Psoas muscle (tissue), 8 donors: ENCODE data around the gene PRICKLE3. TPM values are rescaled to one million over a fixed set of nuclear protein-coding genes. Genes with fewer than 3 reads are reported as not detected.
"Not testable (repeated sequence)": the region's sequence is repeated elsewhere in the genome, so short reads cannot be mapped to it uniquely, and the experiment has no call there.

Experiments used
- ATAC-seq, 4 donors: fragments of 200-7000 bp; cut with Tn5 transposase; one replicate each; pipeline ENCODE4 v1.9.1; 2020; ENCODE audit warnings: moderate library complexity in 3 of 4, mild to moderate bottlenecking in 2 of 4
- DNase-seq, 2 donors: peaks; one replicate each; pipeline ENCODE4 v3.0.0-alpha.2; 2020
- H3K27ac ChIP-seq: fragments of 200-600 bp; one replicate; pipeline ENCODE4 v1.8.0; 2022
- H3K27me3 ChIP-seq, 3 donors: fragments of 200-600 bp in 1 of 3; one replicate each; pipeline versions ENCODE4 v1.6.1 to v1.8.0; 2013 to 2022; ENCODE audit warnings: low read length in 2 of 3, mild to moderate bottlenecking in 2 of 3, moderate library complexity in 1 of 3; ENCODE audit not compliant: insufficient read depth in 3 of 3
- H3K36me3 ChIP-seq, 2 donors: fragments of 200-600 bp in 1 of 2; one replicate each; pipeline versions ENCODE4 v1.6.1 to v1.8.0; 2013 to 2022; ENCODE audit warnings: low read depth in 1 of 2, mild to moderate bottlenecking in 1 of 2, moderate library complexity in 1 of 2; ENCODE audit not compliant: insufficient read depth in 1 of 2
- H3K4me1 ChIP-seq: fragments of 200-600 bp; one replicate; pipeline ENCODE4 v1.8.0; 2022
- H3K4me3 ChIP-seq: fragments of 200-600 bp; one replicate; pipeline ENCODE4 v1.8.0; 2022; ENCODE audit warnings: mild to moderate bottlenecking
- H3K9me3 ChIP-seq: fragments of 200-600 bp; one replicate; pipeline ENCODE4 v1.8.0; 2022
- WGBS, 3 donors: extraction: QIAGEN DNeasy Blood & Tissue Kit; methylation state at CpG; one replicate each; pipeline versions ENCODE4 v1.1.6 to v1.1.7; 2013; 5-methylcytosine and 5-hydroxymethylcytosine counted together
- intact Hi-C, 2 donors: fragments of 100-400 bp; cut with DNase I; formaldehyde crosslinking; loops; one replicate each; pipeline versions ENCODE4 v1.11.0 to v1.14.2; 2022
- polyA plus RNA-seq, 3 donors: library from polyadenylated mRNA; stranded (reverse); fragments of 200-250 nt; gene quantifications; one replicate each; pipeline ENCODE4 v1.2.3, GENCODE V29; 2013
- total RNA-seq, 4 donors: library from RNA; stranded (reverse); fragmentation: NEBNext Ultra II Directional in 2 of 4; extraction: Animal tissue kit (Norgen Biotek cat#: 25700) in 2 of 4; gene quantifications; one replicate each; pipeline versions ENCODE4 v1.2.1 to v1.2.4, GENCODE V29; 2021 to 2023
- TF ChIP-seq, protein P1 (sequence below): fragments of 200-600 bp; IDR thresholded peaks from one replicate; pipeline ENCODE4 v1.8.0; 2022; ENCODE audit warnings: antibody characterized with exemption
- donor health status: healthy with polysubstance abuse.
- donor health status: DM: no; HTN: no; CAD: no; lungs with moderate emphysema.
- donor health status: Bipolar disorder and iron deficiency.
- donor health status: healthy.
- donor health status: DM: yes; HTN: yes; CAD: no.
- donor health status: DM: no; HTN: no; CAD: no.
- donor health status: DM: no; HTN: no; CAD: no.
- donor health status: DM: yes; HTN: yes; CAD: no.

PRICKLE3 gene
- total and polyA plus RNA-seq, 7 donors, result 7.5 to 23.6 (median 17.5) TPM

DNA sequence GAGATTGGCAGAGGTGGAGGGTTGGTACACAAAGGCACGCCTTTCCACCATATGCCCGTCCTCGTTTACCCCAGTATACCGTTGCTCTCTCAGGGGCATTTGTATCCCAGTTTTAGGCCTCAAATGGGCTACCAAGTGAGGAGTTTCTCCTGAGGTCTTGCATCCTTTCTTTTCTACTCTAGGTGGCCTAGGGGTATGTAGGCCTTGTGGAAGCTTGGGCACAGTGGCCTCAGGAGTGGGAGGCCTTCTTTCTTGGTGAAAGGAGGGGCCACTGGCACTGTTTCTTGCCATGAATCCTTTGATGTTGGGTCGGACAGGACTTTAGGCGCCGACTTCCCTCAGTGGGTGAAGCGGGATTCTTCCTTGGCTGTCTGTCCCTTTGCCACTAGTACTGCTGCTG is 38.9 kb downstream of the PRICKLE3 start:
- DNase-seq (no peak), ATAC-seq (no peak)
- intact Hi-C loops, result no loop called here
- no peaks in the 10 kb centered on the region for H3K36me3 ChIP-seq
- 83 to 95% (median 94%) methylated on average over 5 to 8 of the region's 8 CpGs for whole genome bisulfite sequencing, 3 donors
- H3K4me1 ChIP-seq, result no peaks in the 10 kb centered on the region
- H3K4me3 ChIP-seq, result no peak overlapping the region
- TF ChIP-seq, protein P1, sequence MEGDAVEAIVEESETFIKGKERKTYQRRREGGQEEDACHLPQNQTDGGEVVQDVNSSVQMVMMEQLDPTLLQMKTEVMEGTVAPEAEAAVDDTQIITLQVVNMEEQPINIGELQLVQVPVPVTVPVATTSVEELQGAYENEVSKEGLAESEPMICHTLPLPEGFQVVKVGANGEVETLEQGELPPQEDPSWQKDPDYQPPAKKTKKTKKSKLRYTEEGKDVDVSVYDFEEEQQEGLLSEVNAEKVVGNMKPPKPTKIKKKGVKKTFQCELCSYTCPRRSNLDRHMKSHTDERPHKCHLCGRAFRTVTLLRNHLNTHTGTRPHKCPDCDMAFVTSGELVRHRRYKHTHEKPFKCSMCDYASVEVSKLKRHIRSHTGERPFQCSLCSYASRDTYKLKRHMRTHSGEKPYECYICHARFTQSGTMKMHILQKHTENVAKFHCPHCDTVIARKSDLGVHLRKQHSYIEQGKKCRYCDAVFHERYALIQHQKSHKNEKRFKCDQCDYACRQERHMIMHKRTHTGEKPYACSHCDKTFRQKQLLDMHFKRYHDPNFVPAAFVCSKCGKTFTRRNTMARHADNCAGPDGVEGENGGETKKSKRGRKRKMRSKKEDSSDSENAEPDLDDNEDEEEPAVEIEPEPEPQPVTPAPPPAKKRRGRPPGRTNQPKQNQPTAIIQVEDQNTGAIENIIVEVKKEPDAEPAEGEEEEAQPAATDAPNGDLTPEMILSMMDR, result no peak
- no peaks in the 10 kb centered on the region for H3K9me3 ChIP-seq
- H3K27ac ChIP-seq, result no peak overlapping the region
- H3K27me3 ChIP-seq, result no peaks in the 10 kb centered on the region

- DNase-seq, H3K9me3 ChIP-seq, H3K27ac ChIP-seq, H3K4me3 ChIP-seq, ATAC-seq, H3K27me3 ChIP-seq, H3K36me3 ChIP-seq, H3K4me1 ChIP-seq, intact Hi-C loops: not testable (repeated sequence)
- WGBS, 3 donors, result 80 to 89% (median 88%) methylated on average over 7 of the region's 7 CpGs
Observed at GRCh38 chrX:49143154-49143553, 43.0 kb downstream of the PRICKLE3 start.

GRCh38 chrX:49142264-49142663 is 43.9 kb downstream of the PRICKLE3 start:
- H3K27ac ChIP-seq, H3K27me3 ChIP-seq, H3K4me3 ChIP-seq, H3K4me1 ChIP-seq, intact Hi-C loops, H3K9me3 ChIP-seq, DNase-seq, H3K36me3 ChIP-seq, ATAC-seq: not testable (repeated sequence)
- TF ChIP-seq, protein P1, result peak; percentile 35
- WGBS, 3 donors, result 33 to 45% (median 45%) methylated on average over 9 of the region's 9 CpGs

- 69 to 94% (median 87%) methylated on average over 3 to 4 of the region's 4 CpGs for WGBS, 3 donors
- Histone ChIP-seq H3K36me3 (no peaks in the 10 kb centered on the region), H3K27ac (no peak overlapping the region), H3K9me3 (peaks cover 4% of the 10 kb centered on the region), H3K4me3 (no peak overlapping the region), H3K27me3 (no peaks in the 10 kb centered on the region), H3K4me1 (no peaks in the 10 kb centered on the region)
- intact Hi-C loops, result no loop called here
- TF ChIP-seq, protein P1, result no peak
- no peak for DNase-seq
- ATAC-seq, result no peak
Observed at GRCh38 chrX:49139713-49140112, 46.5 kb downstream of the PRICKLE3 start.

- 67 to 82% (median 75%) methylated on average over 1 of the region's 1 CpG for WGBS, 3 donors
- no peak for DNase-seq
Observed at GRCh38 chrX:49137492-49137891, 48.7 kb downstream of the PRICKLE3 start.

More at GRCh38 chrX:49137492-49137891, 48.7 kb downstream of the PRICKLE3 start:
- TF ChIP-seq, protein P1, result no peak
- Histone ChIP-seq H3K27ac (no peak overlapping the region), H3K27me3 (no peaks in the 10 kb centered on the region), H3K9me3 (peaks cover 4% of the 10 kb centered on the region), H3K4me3 (no peak overlapping the region), H3K4me1 (no peaks in the 10 kb centered on the region), H3K36me3 (no peaks in the 10 kb centered on the region)
- no peak for ATAC-seq
- intact Hi-C loops, result no loop called here
